Upper lobe of left lung (tissue), 4 donors: Measurements from ENCODE around the gene FOXA1.

Source experiments
- CTCF ChIP-seq, 6 experiments: fragments of 450-650 bp in 4 of 6; fragments of 200-600 bp in 2 of 6; sonication (generic) in 2 of 6; IDR thresholded peaks; one replicate each; pipeline ENCODE4 v1.5.1; 2016 to 2019; ENCODE audit warnings: antibody characterized with exemption in 6 of 6
- POLR2AphosphoS5 ChIP-seq, 2 donors: sonication (generic); formaldehyde crosslinking; IDR thresholded peaks; one replicate each; pipeline ENCODE4 v1.5.1; 2017; ENCODE audit warnings: antibody characterized with exemption in 2 of 2

- TF ChIP-seq POLR2AphosphoS5 (IDR thresholded peaks at IDR 0.05) (no peak), CTCF (IDR thresholded peaks at IDR 0.05) (no peak)
Measured at GRCh38 chr14:37616853-37617252, 21.8 kb upstream of the FOXA1 start.
